ENCODE data around the gene SMIM10L2A.
A peak's percentile ranks its signal among the peaks of the same experiment; 100 is the strongest.
"Not testable (repeated sequence)": the region's sequence is repeated elsewhere in the genome, so short reads cannot be mapped to it uniquely, and the experiment has no call there.

Gene SMIM10L2A

GRCh38 chrX:135449637-135450550 is 28.1 kb downstream of the SMIM10L2A start:
- no peak for DNase-seq (ENCODE audit: low read depth in 1 of 2, low spot score in 1 of 2)

GRCh38 chrX:135453381-135453780 is 31.6 kb downstream of the SMIM10L2A start:
- no peak for DNase-seq (ENCODE audit: low read depth in 1 of 2, low spot score in 1 of 2)

- DNase-seq (ENCODE audit: low read depth in 1 of 2, low spot score in 1 of 2): no peak
Observed at GRCh38 chrX:135454816-135455215, 33.1 kb downstream of the SMIM10L2A start.

GRCh38 chrX:135461756-135462155 is 40.0 kb downstream of the SMIM10L2A start:
- not testable (repeated sequence) for DNase-seq (ENCODE audit: low read depth in 1 of 2, low spot score in 1 of 2)

- DNase-seq (ENCODE audit: low read depth in 1 of 2, low spot score in 1 of 2): no peak
Observed at GRCh38 chrX:135463937-135464336, 42.2 kb downstream of the SMIM10L2A start.

GRCh38 chrX:135476378-135476777 is 54.6 kb downstream of the SMIM10L2A start:
- DNase-seq (ENCODE audit: low read depth in 1 of 2, low spot score in 1 of 2): no peak

- DNase-seq (ENCODE audit: low read depth in 1 of 2, low spot score in 1 of 2): peak in 1 of 2 donors; percentile 4
Observed at GRCh38 chrX:135477576-135477975, 55.8 kb downstream of the SMIM10L2A start.
